Esophagus muscularis mucosa (tissue), 4 donors: Measurements from ENCODE around the gene CBX4. TPM values are rescaled to one million over a fixed set of nuclear protein-coding genes. Genes with fewer than 3 reads are reported as not detected.

Source experiments
- DNase-seq: peaks from one replicate; pipeline ENCODE4 v3.0.0-alpha.2; 2017; ENCODE audit errors: extremely low spot score
- H3K27ac ChIP-seq, 4 donors: fragments of 200-600 bp; sonication (generic); replicated peaks in 1 of 4; 1 replicate in 3 of 4; 2 replicates in 1 of 4; pipeline ENCODE4 v1.5.1; 2016 to 2019; ENCODE audit warnings: mild to moderate bottlenecking in 1 of 4
- H3K27me3 ChIP-seq, 4 donors: fragments of 200-600 bp; sonication (generic); one replicate each; pipeline versions ENCODE4 v1.5.1 to v1.6.0; 2016 to 2019
- H3K36me3 ChIP-seq, 4 donors: fragments of 200-600 bp; sonication (generic); one replicate each; pipeline ENCODE4 v1.5.1; 2016 to 2019
- H3K4me1 ChIP-seq, 4 donors: fragments of 200-600 bp; sonication (generic); one replicate each; pipeline ENCODE4 v1.5.1; 2016 to 2019
- H3K4me3 ChIP-seq, 4 donors: fragments of 200-600 bp; sonication (generic); 1 replicate in 2 of 4; 2 replicates in 2 of 4; pipeline ENCODE4 v1.5.1; 2016 to 2019; ENCODE audit warnings: mild to moderate bottlenecking in 4 of 4, moderate library complexity in 1 of 4
- H3K9me3 ChIP-seq, 4 donors: fragments of 200-600 bp; sonication (generic); 1 replicate in 3 of 4; 2 replicates in 1 of 4; pipeline ENCODE4 v1.5.1; 2016 to 2019
- EP300 ChIP-seq: sonication (generic); formaldehyde crosslinking; IDR thresholded peaks from one replicate; pipeline ENCODE4 v1.6.1; 2017; ENCODE audit warnings: antibody characterized with exemption
- POLR2A ChIP-seq: fragments of 450-650 bp; IDR thresholded peaks from one replicate; pipeline ENCODE4 v1.6.1; 2017; ENCODE audit warnings: antibody characterized with exemption, moderate library complexity, mild to moderate bottlenecking, low read depth
- POLR2AphosphoS5 ChIP-seq, 2 donors: sonication (generic); formaldehyde crosslinking; IDR thresholded peaks; one replicate each; pipeline ENCODE4 v1.6.1; 2017; ENCODE audit warnings: antibody characterized with exemption in 2 of 2
- WGBS: methylation state at CpG from one replicate; pipeline ENCODE4 v1.1.5; 2018; 5-methylcytosine and 5-hydroxymethylcytosine counted together
- intact Hi-C: fragments of 100-400 bp; cut with DNase I; formaldehyde crosslinking; loops from one replicate; pipeline ENCODE4 v1.15.1; 2023
- total RNA-seq, 4 donors: library from RNA; depleted of rRNA; stranded (reverse); fragments of >200 nt; gene quantifications; one replicate each; pipeline versions ENCODE4 v1.1.0 to v1.2.1, GENCODE V29; 2016
- TF ChIP-seq, protein P1 (sequence below), 3 experiments: fragments of 200-600 bp in 2 of 3; fragments of 450-650 bp in 1 of 3; sonication (generic) in 2 of 3; IDR thresholded peaks; one replicate each; pipeline ENCODE4 v1.5.1; 2017 to 2019; ENCODE audit warnings: antibody characterized with exemption in 3 of 3, mild to moderate bottlenecking in 2 of 3, moderate library complexity in 1 of 3

CBX4 gene
- total RNA-seq, 4 donors from 2014 or later = 6.6 to 14.1 (median 12.3) TPM

DNA sequence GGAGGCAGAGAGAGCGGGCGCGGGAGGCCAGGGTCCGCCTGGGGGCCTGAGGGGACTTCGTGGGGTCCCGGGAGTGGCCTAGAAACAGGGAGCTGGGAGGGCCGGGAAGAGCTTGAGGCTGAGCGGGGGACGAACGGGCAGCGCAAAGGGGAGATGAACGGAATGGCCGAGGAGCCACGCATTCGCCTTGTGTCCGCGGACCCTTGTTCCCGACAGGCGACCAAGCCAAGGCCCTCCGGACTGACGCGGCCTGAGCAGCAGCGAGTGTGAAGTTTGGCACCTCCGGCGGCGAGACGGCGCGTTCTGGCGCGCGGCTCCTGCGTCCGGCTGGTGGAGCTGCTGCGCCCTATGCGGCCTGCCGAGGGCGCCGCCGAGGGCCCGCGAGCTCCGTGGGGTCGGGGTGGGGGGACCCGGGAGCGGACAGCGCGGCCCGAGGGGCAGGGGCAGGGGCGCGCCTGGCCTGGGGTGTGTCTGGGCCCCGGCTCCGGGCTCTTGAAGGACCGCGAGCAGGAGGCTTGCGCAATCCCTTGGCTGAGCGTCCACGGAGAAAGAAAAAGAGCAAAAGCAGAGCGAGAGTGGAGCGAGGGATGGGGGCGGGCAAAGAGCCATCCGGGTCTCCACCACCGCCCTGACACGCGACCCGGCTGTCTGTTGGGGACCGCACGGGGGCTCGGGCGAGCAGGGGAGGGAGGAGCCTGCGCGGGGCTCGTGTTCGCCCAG is 1.2 kb upstream of the CBX4 start:
- TF ChIP-seq POLR2AphosphoS5 (IDR thresholded peaks at IDR 0.05) (peak in 1 of 2 donors; percentile 41), EP300 (no peak), POLR2A (no peak)
- TF ChIP-seq, protein P1, sequence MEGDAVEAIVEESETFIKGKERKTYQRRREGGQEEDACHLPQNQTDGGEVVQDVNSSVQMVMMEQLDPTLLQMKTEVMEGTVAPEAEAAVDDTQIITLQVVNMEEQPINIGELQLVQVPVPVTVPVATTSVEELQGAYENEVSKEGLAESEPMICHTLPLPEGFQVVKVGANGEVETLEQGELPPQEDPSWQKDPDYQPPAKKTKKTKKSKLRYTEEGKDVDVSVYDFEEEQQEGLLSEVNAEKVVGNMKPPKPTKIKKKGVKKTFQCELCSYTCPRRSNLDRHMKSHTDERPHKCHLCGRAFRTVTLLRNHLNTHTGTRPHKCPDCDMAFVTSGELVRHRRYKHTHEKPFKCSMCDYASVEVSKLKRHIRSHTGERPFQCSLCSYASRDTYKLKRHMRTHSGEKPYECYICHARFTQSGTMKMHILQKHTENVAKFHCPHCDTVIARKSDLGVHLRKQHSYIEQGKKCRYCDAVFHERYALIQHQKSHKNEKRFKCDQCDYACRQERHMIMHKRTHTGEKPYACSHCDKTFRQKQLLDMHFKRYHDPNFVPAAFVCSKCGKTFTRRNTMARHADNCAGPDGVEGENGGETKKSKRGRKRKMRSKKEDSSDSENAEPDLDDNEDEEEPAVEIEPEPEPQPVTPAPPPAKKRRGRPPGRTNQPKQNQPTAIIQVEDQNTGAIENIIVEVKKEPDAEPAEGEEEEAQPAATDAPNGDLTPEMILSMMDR (IDR thresholded peaks at IDR 0.05) = peak in 2 of 3 experiments; percentile 24 to 43
- peak overlapping the region; percentile 56 to 90 (median 74) for H3K4me3 ChIP-seq
- peaks cover 23 to 51% (median 41%) of the 10 kb centered on the region in 4 donors for H3K27me3 ChIP-seq
- H3K36me3 ChIP-seq = peaks cover 0 to 1% (median under 1%) of the 10 kb centered on the region in 4 donors
- DNase-seq = no peak
- H3K4me1 ChIP-seq = peaks cover 75 to 90% (median 89%) of the 10 kb centered on the region in 4 donors
- intact Hi-C loops = loop anchor here (2.0 kb wide), 1 partner anchor 46 kb away; no protein-coding TSS in a partner anchor
- peak overlapping the region; percentile 78 to 98 (median 90) for H3K27ac ChIP-seq
- 7% methylated on average over 19 of the region's 74 CpGs for WGBS
- peaks cover 0 to 6% (median 0%) of the 10 kb centered on the region in 4 donors for H3K9me3 ChIP-seq

DNA sequence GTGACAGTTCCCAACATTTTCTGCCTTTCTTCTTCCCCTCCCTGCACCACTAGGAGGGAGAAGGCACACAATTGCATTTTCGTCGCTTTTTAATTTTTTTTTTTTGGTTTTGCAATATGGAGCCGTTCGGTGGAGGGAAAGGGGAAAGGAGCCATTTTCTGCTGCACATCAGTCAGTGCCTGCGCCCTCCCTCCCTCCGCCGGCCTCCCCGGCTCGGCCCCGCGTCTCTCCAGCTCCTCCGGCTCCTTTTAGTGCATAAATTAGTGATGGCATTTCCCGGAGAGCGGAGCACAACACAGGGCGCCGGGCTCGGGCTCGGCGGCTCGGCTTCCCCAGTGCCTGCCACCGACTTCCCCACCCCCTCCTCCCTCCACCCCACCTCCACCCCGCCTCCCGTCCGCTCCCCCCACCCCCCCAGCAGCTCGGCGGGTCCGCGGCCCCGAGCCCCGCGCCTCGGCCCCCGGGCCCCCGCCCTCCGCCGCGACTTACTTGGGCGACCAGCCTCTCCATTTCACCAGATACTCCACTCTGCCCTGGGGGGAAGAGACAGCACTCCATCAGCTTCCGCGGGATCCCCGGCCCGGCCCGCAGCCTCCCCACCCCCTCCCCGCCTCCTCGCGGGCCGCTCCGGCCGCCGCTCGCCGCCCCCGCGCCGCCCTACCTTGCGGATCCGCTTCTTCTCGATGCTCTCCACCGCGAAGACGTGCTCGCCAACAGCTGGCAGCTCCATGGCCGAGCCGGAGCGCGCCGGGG is 542 bp downstream of the CBX4 start:
- Histone ChIP-seq H3K27me3 (peaks cover 20 to 49% (median 41%) of the 10 kb centered on the region in 4 donors), H3K27ac (peak overlapping the region; percentile 97 to 98 (median 98)), H3K36me3 (peaks cover 0 to 19% (median 18%) of the 10 kb centered on the region in 4 donors), H3K4me1 (peaks cover 60 to 82% (median 74%) of the 10 kb centered on the region in 4 donors), H3K4me3 (peak overlapping the region; percentile 56 to 90 (median 74)), H3K9me3 (peaks cover 0 to 6% (median 0%) of the 10 kb centered on the region in 4 donors)
- no peak for DNase-seq
- intact Hi-C loops = no loop called here
- WGBS = under 1% methylated on average over 19 of the region's 67 CpGs
- TF ChIP-seq, protein P1 (IDR thresholded peaks at IDR 0.05) = peak in 1 of 3 experiments; percentile 5
- TF ChIP-seq POLR2A (no peak), POLR2AphosphoS5 (IDR thresholded peaks at IDR 0.05) (peak; percentile 9 to 38)

DNA sequence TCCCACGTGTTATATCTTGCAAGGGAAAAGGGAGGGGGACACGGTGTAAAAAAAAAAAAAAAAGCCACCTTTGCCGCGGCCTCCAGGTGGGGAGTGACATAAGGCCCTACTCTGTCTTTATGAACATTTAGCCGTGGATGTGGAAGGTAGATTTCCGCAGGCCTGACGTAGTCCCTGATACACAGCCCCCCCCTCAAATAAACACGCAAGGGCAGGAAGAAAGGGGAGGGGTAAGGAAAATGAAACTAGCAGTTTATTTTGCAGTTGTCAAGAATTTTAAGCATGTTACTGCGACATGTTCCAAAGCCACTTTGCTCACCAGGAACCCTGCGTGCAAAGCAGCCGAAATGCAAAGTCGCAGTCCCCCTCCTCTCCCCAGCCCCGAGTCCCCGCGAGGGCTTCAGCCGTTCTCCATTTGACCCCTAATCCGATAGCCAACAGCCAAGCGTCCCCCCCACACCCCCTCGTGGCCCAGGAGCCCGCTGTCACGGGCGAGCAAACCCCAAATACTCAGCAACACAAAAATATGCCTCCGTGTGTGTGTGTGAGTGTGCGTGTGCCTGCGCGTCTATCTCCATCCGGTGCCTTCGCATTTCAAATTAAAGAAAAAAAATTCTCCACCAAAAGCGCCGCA is 1.2 kb downstream of the CBX4 start:
- Histone ChIP-seq H3K36me3 (peaks cover 0 to 23% (median 22%) of the 10 kb centered on the region in 4 donors), H3K27ac (peak overlapping the region; percentile 97 to 98 (median 98)), H3K27me3 (peaks cover 16 to 42% (median 34%) of the 10 kb centered on the region in 4 donors), H3K4me3 (peak overlapping the region; percentile 56 to 90 (median 74)), H3K4me1 (peaks cover 53 to 80% (median 72%) of the 10 kb centered on the region in 4 donors), H3K9me3 (peaks cover 0 to 6% (median 0%) of the 10 kb centered on the region in 4 donors)
- intact Hi-C loops = no loop called here
- WGBS = 1% methylated on average over 23 of the region's 30 CpGs
- no peak for DNase-seq
- TF ChIP-seq POLR2AphosphoS5 (IDR thresholded peaks at IDR 0.05) (no peak), EP300 (no peak), POLR2A (no peak)
- TF ChIP-seq, protein P1 (IDR thresholded peaks at IDR 0.05) = no peak

DNA sequence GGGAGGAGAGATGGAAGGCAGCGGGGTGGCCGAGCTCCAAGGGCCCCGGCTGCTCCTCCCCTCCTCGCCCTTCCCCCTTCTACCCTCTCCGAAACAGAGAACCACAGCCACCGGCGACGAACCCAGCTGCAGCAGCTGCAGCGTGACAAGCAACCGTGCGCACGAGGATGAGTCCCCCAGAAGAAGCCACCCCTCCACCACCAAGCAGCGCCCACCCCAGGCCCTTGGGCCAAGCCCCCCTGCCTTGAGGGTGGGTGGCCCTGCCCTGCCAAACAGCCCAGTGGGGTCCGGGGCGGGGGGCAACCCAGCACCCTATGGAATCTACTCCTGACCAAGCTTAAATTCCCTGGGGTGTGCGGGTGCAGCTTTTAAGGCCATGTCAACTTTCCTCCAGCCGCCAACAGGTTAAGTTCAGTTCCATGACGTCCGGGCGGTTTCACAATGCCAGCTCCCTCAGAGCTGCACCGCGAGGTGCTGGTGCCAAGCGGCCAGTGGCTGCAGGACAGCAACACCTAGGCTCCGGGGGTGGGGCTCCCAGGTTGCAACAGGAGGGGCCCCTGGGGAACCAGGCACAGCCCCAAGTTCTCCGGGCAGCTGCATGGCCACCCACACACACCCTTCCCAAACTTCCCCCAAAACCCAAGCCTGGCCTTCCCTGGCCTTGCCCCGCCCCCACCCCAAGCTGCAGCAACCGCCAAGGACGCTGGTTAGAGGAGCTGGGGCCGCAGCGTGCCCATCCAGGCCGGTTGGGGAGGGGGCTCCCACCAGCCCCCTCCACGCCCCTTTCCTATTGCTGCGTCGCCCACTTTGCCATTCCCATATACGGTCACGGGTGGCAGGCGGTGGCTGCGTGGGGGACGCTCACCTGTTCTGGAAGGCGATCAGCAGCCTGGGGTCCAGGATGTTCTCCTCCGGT is 2.0 kb downstream of the CBX4 start:
- Histone ChIP-seq H3K27me3 (peaks cover 13 to 37% (median 26%) of the 10 kb centered on the region in 4 donors), H3K4me3 (peak overlapping the region; percentile 56 to 90 (median 74)), H3K36me3 (peaks cover 0 to 23% (median 22%) of the 10 kb centered on the region in 4 donors), H3K27ac (peak overlapping the region; percentile 97 to 98 (median 98)), H3K4me1 (peaks cover 53 to 80% (median 72%) of the 10 kb centered on the region in 4 donors), H3K9me3 (peaks cover 0 to 6% (median 0%) of the 10 kb centered on the region in 4 donors)
- WGBS = 24% methylated on average over 21 of the region's 41 CpGs
- intact Hi-C loops = no loop called here
- DNase-seq = no peak
- TF ChIP-seq, protein P1 (IDR thresholded peaks at IDR 0.05) = peak in 2 of 3 experiments; percentile 20 to 24
- TF ChIP-seq POLR2A (no peak), POLR2AphosphoS5 (IDR thresholded peaks at IDR 0.05) (peak; percentile 63 to 72), EP300 (no peak)
